DOHH2 (cell line): Measurements from ENCODE around the gene PRDM16.

ENCODE experiments used
- EZH2phosphoT487 ChIP-seq: fragments of 200-600 bp; sonication (generic); IDR thresholded peaks from 2 replicates; pipeline ENCODE4 v1.6.1; 2017; ENCODE audit warnings: borderline replicate concordance, mild to moderate bottlenecking, antibody characterized with exemption, low read length, moderate library complexity, mixed read lengths
- TF ChIP-seq, protein P1 (sequence below): fragments of 200-600 bp; sonication (generic); IDR thresholded peaks from one replicate; pipeline ENCODE4 v1.5.1; 2014; ENCODE audit warnings: antibody characterized with exemption, mild to moderate bottlenecking, low read depth, low read length; ENCODE audit not compliant: poor library complexity, severe bottlenecking

DNA sequence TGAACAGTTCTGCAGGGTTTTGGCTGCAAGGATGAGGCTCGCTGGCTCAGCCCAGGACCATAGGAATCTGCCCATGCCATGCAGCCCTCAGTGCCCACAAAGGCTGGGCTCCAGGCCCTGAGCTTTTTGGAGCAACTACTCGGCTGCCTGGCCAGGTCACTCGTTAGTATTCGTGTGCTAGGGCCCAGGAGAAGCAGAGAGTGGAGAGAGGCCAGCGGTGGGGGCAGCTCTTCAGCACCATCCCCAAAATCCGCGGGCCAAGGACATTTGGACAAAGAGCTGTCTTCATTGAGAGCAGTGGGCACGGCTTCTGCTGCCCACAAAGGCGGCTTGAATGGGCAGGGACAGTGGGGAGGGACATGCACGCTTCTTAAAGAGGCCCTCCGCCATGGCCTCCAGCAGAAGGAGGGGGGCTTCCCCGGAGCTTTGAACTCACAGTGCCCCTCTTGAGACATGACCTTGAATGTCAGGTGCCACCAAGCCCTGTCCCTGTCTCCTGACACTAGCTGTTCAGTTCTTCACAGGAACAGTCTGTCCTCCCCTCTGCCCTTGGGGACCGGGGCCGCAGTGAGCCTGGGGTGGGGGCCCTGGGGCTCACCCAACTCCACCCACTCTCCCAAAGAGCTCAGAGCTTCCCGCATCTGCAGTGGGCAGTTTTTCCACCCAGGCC lies 279.3 kb downstream of the PRDM16 start:
- TF ChIP-seq, protein P1, sequence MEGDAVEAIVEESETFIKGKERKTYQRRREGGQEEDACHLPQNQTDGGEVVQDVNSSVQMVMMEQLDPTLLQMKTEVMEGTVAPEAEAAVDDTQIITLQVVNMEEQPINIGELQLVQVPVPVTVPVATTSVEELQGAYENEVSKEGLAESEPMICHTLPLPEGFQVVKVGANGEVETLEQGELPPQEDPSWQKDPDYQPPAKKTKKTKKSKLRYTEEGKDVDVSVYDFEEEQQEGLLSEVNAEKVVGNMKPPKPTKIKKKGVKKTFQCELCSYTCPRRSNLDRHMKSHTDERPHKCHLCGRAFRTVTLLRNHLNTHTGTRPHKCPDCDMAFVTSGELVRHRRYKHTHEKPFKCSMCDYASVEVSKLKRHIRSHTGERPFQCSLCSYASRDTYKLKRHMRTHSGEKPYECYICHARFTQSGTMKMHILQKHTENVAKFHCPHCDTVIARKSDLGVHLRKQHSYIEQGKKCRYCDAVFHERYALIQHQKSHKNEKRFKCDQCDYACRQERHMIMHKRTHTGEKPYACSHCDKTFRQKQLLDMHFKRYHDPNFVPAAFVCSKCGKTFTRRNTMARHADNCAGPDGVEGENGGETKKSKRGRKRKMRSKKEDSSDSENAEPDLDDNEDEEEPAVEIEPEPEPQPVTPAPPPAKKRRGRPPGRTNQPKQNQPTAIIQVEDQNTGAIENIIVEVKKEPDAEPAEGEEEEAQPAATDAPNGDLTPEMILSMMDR: no peak
- TF ChIP-seq EZH2phosphoT487: no peak
